Endothelial cell of umbilical vein (primary cell): Measurements from ENCODE around the gene UPF1. TPM values are rescaled to one million over a fixed set of nuclear protein-coding genes. Genes with fewer than 3 reads are reported as not detected.

Experiments
- BruUV-seq: library from RNA; stranded (reverse); fragments of 400-500 nt; replicated peaks from 2 replicates; lab custom pipeline; 2021; lab: Mats Ljungman, UMichigan
- CTCF ChIA-PET: fragments of 300-600, 350-600 bp; sonication (Branson Sonifier 250); formaldehyde crosslinking; loops from one replicate; lab custom pipeline; 2021; ENCODE audit warnings: antibody characterized with exemption, inconsistent platforms; lab: Charles Lee
- POLR2A ChIA-PET: fragments of 300-600, 350-600 bp; sonication (Branson Sonifier 250); formaldehyde crosslinking; loops from one replicate; lab custom pipeline; 2021; ENCODE audit warnings: antibody characterized with exemption, inconsistent platforms; lab: Charles Lee
- DNase-seq: peaks from one replicate; pipeline ENCODE4 v3.0.0-alpha.2; 2011; ENCODE audit warnings: low read depth, low spot score
- FAIRE-seq: peaks from 2 replicates; lab custom pipeline; 2011; peaks lifted over from hg19 to GRCh38; lab: Jason Lieb, UNC
- H2AFZ ChIP-seq: 2 replicates; pipeline ENCODE4 v1.6.0; 2012; ENCODE audit warnings: low read depth, low read length, control low read depth, inconsistent platforms
- H3K27ac ChIP-seq: 2 replicates; pipeline ENCODE4 v1.5.1; 2011; ENCODE audit warnings: low read depth, mild to moderate bottlenecking, control low read depth, low read length, moderate library complexity; ENCODE audit not compliant: insufficient read depth
- H3K27me3 ChIP-seq, 2 experiments: 2 replicates each; pipeline versions ENCODE4 v1.6.0 to v1.6.1; 2011; ENCODE audit warnings: low read length in 2 of 2, mixed read lengths in 1 of 2; ENCODE audit not compliant: control insufficient read depth in 2 of 2, insufficient read depth in 2 of 2
- H3K36me3 ChIP-seq, 2 experiments: 2 replicates in 1 of 2; 3 replicates in 1 of 2; pipeline ENCODE4 v1.5.1; 2011; ENCODE audit warnings: low read length in 2 of 2, mild to moderate bottlenecking in 1 of 2, moderate library complexity in 1 of 2; ENCODE audit not compliant: control insufficient read depth in 2 of 2, insufficient read depth in 2 of 2; ENCODE audit errors: extremely low read depth in 1 of 2
- H3K4me1 ChIP-seq: 3 replicates; pipeline ENCODE4 v1.5.1; 2011; ENCODE audit warnings: mild to moderate bottlenecking, low read length; ENCODE audit not compliant: control insufficient read depth, insufficient read depth; ENCODE audit errors: extremely low read depth
- H3K4me2 ChIP-seq: 2 replicates; pipeline ENCODE4 v1.6.1; 2011; ENCODE audit warnings: low read length, control low read depth, mixed read lengths; ENCODE audit not compliant: insufficient read depth
- H3K4me3 ChIP-seq, 3 experiments: fragments of 200-600 bp in 1 of 3; sonication (generic), shearing (Covaris generic) in 1 of 3; replicated peaks in 1 of 3; 2 replicates each; pipeline ENCODE4 v1.5.1; 2011 to 2016; ENCODE audit warnings: control low read depth in 3 of 3, low read length in 3 of 3, mild to moderate bottlenecking in 2 of 3, inconsistent platforms in 1 of 3, low read depth in 1 of 3, moderate library complexity in 1 of 3; ENCODE audit not compliant: insufficient read depth in 1 of 3
- H3K79me2 ChIP-seq: 2 replicates; pipeline ENCODE4 v1.6.0; 2012; ENCODE audit warnings: low read length, inconsistent platforms; ENCODE audit not compliant: control insufficient read depth, insufficient read depth
- H3K9ac ChIP-seq: replicated peaks from 2 replicates; pipeline ENCODE3; 2011; ENCODE audit warnings: low read length, control low read depth; ENCODE audit not compliant: insufficient read depth; ENCODE audit errors: extremely low read depth
- H3K9me1 ChIP-seq: replicated peaks from 3 replicates; pipeline ENCODE4 v1.6.0; 2011; ENCODE audit warnings: mild to moderate bottlenecking, low read length; ENCODE audit not compliant: control insufficient read depth, insufficient read depth; ENCODE audit errors: extremely low read depth
- H3K9me3 ChIP-seq: replicated peaks from 2 replicates; pipeline ENCODE4 v1.5.1; 2012; ENCODE audit warnings: low read length, inconsistent platforms; ENCODE audit not compliant: control insufficient read depth, insufficient read depth
- H4K20me1 ChIP-seq: replicated peaks from 2 replicates; pipeline ENCODE3; 2011; ENCODE audit warnings: mild to moderate bottlenecking, low read length; ENCODE audit not compliant: control insufficient read depth, insufficient read depth; ENCODE audit errors: extremely low read depth
- CTCF ChIP-seq, 2 donors: IDR thresholded peaks; 1 replicate in 1 of 2; 2 replicates in 1 of 2; pipeline ENCODE4 v1.5.1; 2011; ENCODE audit warnings: low read length in 2 of 2, mild to moderate bottlenecking in 2 of 2, moderate library complexity in 2 of 2, control low read depth in 1 of 2, inconsistent platforms in 1 of 2, low read depth in 1 of 2; ENCODE audit not compliant: insufficient read depth in 1 of 2; ENCODE audit errors: extremely low read depth in 1 of 2
- EZH2 ChIP-seq: IDR thresholded peaks from 2 replicates; pipeline ENCODE4 v1.6.1; 2012; ENCODE audit warnings: borderline replicate concordance, low read depth, mild to moderate bottlenecking, moderate library complexity, low read length, inconsistent platforms; ENCODE audit not compliant: severe bottlenecking
- FOS ChIP-seq: IDR thresholded peaks from 2 replicates; pipeline ENCODE4 v1.6.1; 2011; ENCODE audit warnings: mild to moderate bottlenecking, low read length, moderate library complexity, borderline replicate concordance; ENCODE audit not compliant: insufficient read depth
- GATA2 ChIP-seq: IDR thresholded peaks from 2 replicates; pipeline ENCODE4 v1.7.0; 2011; ENCODE audit warnings: low read depth, mild to moderate bottlenecking, moderate library complexity, mixed read lengths, low read length; ENCODE audit not compliant: insufficient read length, insufficient read depth
- JUN ChIP-seq: IDR thresholded peaks from 2 replicates; pipeline ENCODE4 v1.6.1; 2011; ENCODE audit warnings: borderline replicate concordance, low read depth; ENCODE audit not compliant: insufficient read length, insufficient read depth
- MAX ChIP-seq: IDR thresholded peaks from 2 replicates; pipeline ENCODE4 v1.6.1; 2011; ENCODE audit not compliant: insufficient read depth, insufficient read length
- MYC ChIP-seq: IDR thresholded peaks from one replicate; pipeline ENCODE4 v1.6.1; 2011; ENCODE audit warnings: mild to moderate bottlenecking, low read depth, low read length
- POLR2A ChIP-seq: IDR thresholded peaks from 2 replicates; pipeline ENCODE4 v1.6.1; 2012; ENCODE audit warnings: low read depth, mild to moderate bottlenecking, control low read depth, low read length
- POLR2AphosphoS5 ChIP-seq: IDR thresholded peaks from 2 replicates; pipeline ENCODE4 v1.6.1; 2012; ENCODE audit warnings: low read depth, mild to moderate bottlenecking, control low read depth, low read length, moderate library complexity; ENCODE audit not compliant: insufficient read depth
- dilution Hi-C: fragments of 300-500 bp; cut with MboI; formaldehyde crosslinking; loops from one replicate; pipeline ENCODE4 v1.15.0; 2019; ENCODE audit warnings: low sequenced_read_pairs; ENCODE audit not compliant: extremely low pct_ligation_motif_present
- intact Hi-C: fragments of 100-400 bp; cut with micrococcal nuclease; formaldehyde crosslinking; loops from one replicate; pipeline ENCODE4 v1.10.0; 2022
- polyA plus RNA-seq, 4 experiments: library from polyadenylated mRNA; depleted of rRNA in 3 of 4; stranded (reverse) in 3 of 4; unstranded in 1 of 4; fragments of >200 nt; gene quantifications; 2 replicates each; pipeline versions ENCODE4 v1.2.1 to v1.2.3, GENCODE V29; 2011 to 2012; ENCODE audit warnings: missing spikeins in 1 of 4
- total RNA-seq: library from RNA; stranded (reverse); gene quantifications from 2 replicates; pipeline ENCODE4 v1.2.3, GENCODE V29; 2021

Gene UPF1
- total and polyA plus RNA-seq, 2 donors (not counting 3 experiments of a cell fraction or from before 2014, with no cell fraction given), result 65.9 to 68.2 TPM

GRCh38 chr19:18862976-18863842 is 31.4 kb downstream of the UPF1 start:
- Histone ChIP-seq H3K9ac (no peak overlapping the region), H2AFZ (no peak overlapping the region), H3K27ac (no peak overlapping the region), H3K4me3 (no peak overlapping the region), H3K36me3 (peaks cover 24 to 56% of the 10 kb centered on the region in 2 experiments), H3K9me1 (no peaks in the 10 kb centered on the region), H3K9me3 (no peaks in the 10 kb centered on the region), H3K4me2 (no peak overlapping the region), H4K20me1 (no peaks in the 10 kb centered on the region), H3K79me2 (no peaks in the 10 kb centered on the region), H3K4me1 (peaks cover 11% of the 10 kb centered on the region), H3K27me3 (no peaks in the 10 kb centered on the region)
- CTCF ChIA-PET, result interaction anchor here (1.1 to 4.9 kb wide), 2 partner anchors 15 to 269 kb away, joined by 5 to 32 read pairs; no protein-coding TSS in a partner anchor
- DNase-seq (no peak), FAIRE-seq (no peak)
- no TSS peak for BruUV-seq
- no peak for TF ChIP-seq POLR2AphosphoS5
- no peak for TF ChIP-seq CTCF (IDR thresholded peaks at IDR 0.05; ENCODE audit: extremely low read depth in 1 of 2, insufficient read depth in 1 of 2, low read depth in 1 of 2, low read length in 2 of 2)
- TF ChIP-seq JUN, result no peak
- no peak for TF ChIP-seq POLR2A
- no peak for TF ChIP-seq FOS
- TF ChIP-seq MYC, result no peak
- TF ChIP-seq GATA2, result no peak
- TF ChIP-seq MAX, result no peak
- no peak for TF ChIP-seq EZH2
- dilution Hi-C loops, result no loop called here
- POLR2A ChIA-PET, result interaction anchor here (0.6 to 0.7 kb wide), 3 partner anchors 67 to 306 kb away, joined by 3 to 7 read pairs (median 4); partner anchors contain the start of gene KXD1
- intact Hi-C loops, result loop anchor here (10.0 kb wide), 1 partner anchor 52 kb away; the partner anchor contains the start of genes COPE and DDX49
